ENCODE measurements around the gene TRPC4. TPM values are rescaled to one million over a fixed set of nuclear protein-coding genes. Genes with fewer than 3 reads are reported as not detected.
A peak's percentile ranks its signal among the peaks of the same experiment; 100 is the strongest.

The TRPC4 gene
- total and polyA plus RNA-seq, 2 donors (not counting 3 experiments of a cell fraction or from before 2014, with no cell fraction given), result 0.04 to 0.64 TPM

DNA sequence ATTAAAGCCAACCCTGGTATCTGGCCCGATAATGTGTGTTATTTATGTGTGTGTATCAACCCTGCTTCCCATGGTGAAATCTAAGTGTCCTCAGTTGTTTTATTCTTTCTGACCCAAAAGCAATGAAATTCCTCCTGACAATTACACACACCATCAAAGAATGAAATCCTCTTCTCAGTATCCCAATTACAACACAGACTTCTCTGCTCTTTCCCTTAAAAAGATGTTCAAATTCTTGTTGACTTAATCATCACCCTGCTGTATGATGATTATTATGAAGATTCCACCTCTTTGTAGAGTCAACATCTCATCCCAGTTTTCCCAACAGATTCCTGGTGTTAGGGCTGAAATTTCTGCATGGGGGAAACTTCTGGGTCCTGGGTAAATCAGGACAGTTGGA, 8.9 kb upstream of the TRPC4 start:
- Histone ChIP-seq H3K9me3 (replicated peaks; ENCODE audit: control insufficient read depth, insufficient read depth, low read length) (no peaks in the 10 kb centered on the region), H3K79me2 (ENCODE audit: control insufficient read depth, insufficient read depth, low read length) (no peaks in the 10 kb centered on the region), H2AFZ (ENCODE audit: low read depth, low read length) (no peak overlapping the region), H4K20me1 (replicated peaks; ENCODE audit: control insufficient read depth, extremely low read depth, insufficient read depth, low read length) (no peaks in the 10 kb centered on the region), H3K9ac (replicated peaks; ENCODE audit: extremely low read depth, insufficient read depth, low read length) (no peak overlapping the region), H3K27me3 (ENCODE audit: control insufficient read depth in 2 of 2, insufficient read depth in 2 of 2, low read length in 2 of 2) (peaks cover 3 to 11% of the 10 kb centered on the region in 2 experiments), H3K4me1 (ENCODE audit: control insufficient read depth, extremely low read depth, insufficient read depth, low read length) (no peaks in the 10 kb centered on the region), H3K36me3 (ENCODE audit: control insufficient read depth in 2 of 2, extremely low read depth in 1 of 2, insufficient read depth in 2 of 2, low read length in 2 of 2) (no peaks in the 10 kb centered on the region), H3K4me3 (replicated peaks in 1 of 3; ENCODE audit: insufficient read depth in 1 of 3, low read depth in 1 of 3, low read length in 3 of 3) (no peak overlapping the region), H3K27ac (ENCODE audit: insufficient read depth, low read depth, low read length) (no peak overlapping the region), H3K4me2 (ENCODE audit: insufficient read depth, low read length) (no peak overlapping the region), H3K9me1 (replicated peaks; ENCODE audit: control insufficient read depth, extremely low read depth, insufficient read depth, low read length) (no peaks in the 10 kb centered on the region)
- ChIA-PET CTCF (interaction anchor here (1.2 to 2.4 kb wide), 2 partner anchors 9 to 704 kb away, joined by 4 to 10 read pairs; partner anchors contain the start of gene TRPC4), POLR2A (no interaction called here)
- dilution Hi-C loops (cut with MboI; ENCODE audit: extremely low pct_ligation_motif_present, low sequenced_read_pairs), result no loop called here
- no TSS peak for BruUV-seq (replicated peaks)
- DNase-seq (ENCODE audit: low read depth, low spot score) (no peak), FAIRE-seq (no peak)
- intact Hi-C loops (cut with micrococcal nuclease), result no loop called here
- TF ChIP-seq, protein P1, sequence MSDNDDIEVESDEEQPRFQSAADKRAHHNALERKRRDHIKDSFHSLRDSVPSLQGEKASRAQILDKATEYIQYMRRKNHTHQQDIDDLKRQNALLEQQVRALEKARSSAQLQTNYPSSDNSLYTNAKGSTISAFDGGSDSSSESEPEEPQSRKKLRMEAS (IDR thresholded peaks at IDR 0.05; ENCODE audit: insufficient read depth, insufficient read length), result no peak
- TF ChIP-seq GATA2 (IDR thresholded peaks at IDR 0.05; ENCODE audit: insufficient read depth, insufficient read length, low read depth, low read length), result no peak
- no peak for TF ChIP-seq FOS (IDR thresholded peaks at IDR 0.05; ENCODE audit: borderline replicate concordance, insufficient read depth, low read length)

DNA sequence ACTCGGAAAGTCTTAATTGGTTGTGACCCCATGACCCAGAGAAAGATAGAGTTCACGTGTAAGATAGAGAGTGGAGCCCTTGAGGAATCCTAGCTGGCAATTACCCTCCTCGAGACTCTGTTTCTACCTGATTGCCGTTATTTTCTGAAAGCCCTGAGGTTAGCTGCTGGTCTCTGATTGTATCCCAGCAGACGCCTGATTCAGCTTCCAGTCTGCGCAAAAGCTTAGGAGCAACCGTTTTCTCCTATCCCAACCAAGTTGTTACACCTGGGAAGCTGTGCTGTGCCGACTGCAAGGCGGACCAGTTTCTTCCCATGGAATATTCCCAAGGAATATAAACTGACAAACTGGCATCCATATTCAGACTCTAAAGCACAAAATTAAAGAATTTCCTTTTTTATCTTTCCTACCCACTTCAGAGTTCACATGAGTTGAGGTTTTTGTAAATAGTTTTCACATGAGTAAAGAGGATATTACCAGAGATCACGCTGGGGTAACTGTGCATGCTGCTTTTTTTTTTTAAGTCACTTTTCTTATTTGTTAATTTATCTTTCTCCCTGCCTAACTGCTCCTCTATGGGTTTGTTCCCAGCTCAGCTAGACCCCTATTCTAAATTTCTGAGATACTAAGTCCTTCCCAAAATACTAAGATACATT, 1.5 kb upstream of the TRPC4 start:
- Histone ChIP-seq H3K79me2 (ENCODE audit: control insufficient read depth, insufficient read depth, low read length) (no peaks in the 10 kb centered on the region), H4K20me1 (replicated peaks; ENCODE audit: control insufficient read depth, extremely low read depth, insufficient read depth, low read length) (no peaks in the 10 kb centered on the region), H3K27ac (ENCODE audit: insufficient read depth, low read depth, low read length) (no peak overlapping the region), H3K27me3 (ENCODE audit: control insufficient read depth in 2 of 2, insufficient read depth in 2 of 2, low read length in 2 of 2) (peaks cover 16 to 24% of the 10 kb centered on the region in 2 experiments), H3K4me3 (replicated peaks in 1 of 3; ENCODE audit: insufficient read depth in 1 of 3, low read depth in 1 of 3, low read length in 3 of 3) (no peak overlapping the region), H2AFZ (ENCODE audit: low read depth, low read length) (peak overlapping the region; percentile 53), H3K9me1 (replicated peaks; ENCODE audit: control insufficient read depth, extremely low read depth, insufficient read depth, low read length) (no peaks in the 10 kb centered on the region), H3K4me2 (ENCODE audit: insufficient read depth, low read length) (peak overlapping the region; percentile 94), H3K4me1 (ENCODE audit: control insufficient read depth, extremely low read depth, insufficient read depth, low read length) (peaks cover 21% of the 10 kb centered on the region), H3K9ac (replicated peaks; ENCODE audit: extremely low read depth, insufficient read depth, low read length) (no peak overlapping the region), H3K36me3 (ENCODE audit: control insufficient read depth in 2 of 2, extremely low read depth in 1 of 2, insufficient read depth in 2 of 2, low read length in 2 of 2) (no peaks in the 10 kb centered on the region), H3K9me3 (replicated peaks; ENCODE audit: control insufficient read depth, insufficient read depth, low read length) (no peaks in the 10 kb centered on the region)
- no peak for FAIRE-seq
- DNase-seq (ENCODE audit: low read depth, low spot score), result no peak
- TF ChIP-seq FOS (IDR thresholded peaks at IDR 0.05; ENCODE audit: borderline replicate concordance, insufficient read depth, low read length), result no peak
- TF ChIP-seq GATA2 (IDR thresholded peaks at IDR 0.05; ENCODE audit: insufficient read depth, insufficient read length, low read depth, low read length), result no peak
- dilution Hi-C loops (cut with MboI; ENCODE audit: extremely low pct_ligation_motif_present, low sequenced_read_pairs) (no loop called here), intact Hi-C loops (cut with micrococcal nuclease) (loop anchor here (1.0 kb wide), 1 partner anchor 10 kb away; no protein-coding TSS in a partner anchor)
- BruUV-seq (replicated peaks), result no TSS peak
- POLR2A ChIA-PET, result no interaction called here
- CTCF ChIA-PET, result interaction anchor here (1.2 to 3.8 kb wide), 6 partner anchors 64 to 711 kb away, joined by 3 to 34 read pairs (median 8); no protein-coding TSS in a partner anchor

Measured in endothelial cell of umbilical vein (primary cell).